ENCODE measurements around the gene DNMBP.

Gene DNMBP, protein sequence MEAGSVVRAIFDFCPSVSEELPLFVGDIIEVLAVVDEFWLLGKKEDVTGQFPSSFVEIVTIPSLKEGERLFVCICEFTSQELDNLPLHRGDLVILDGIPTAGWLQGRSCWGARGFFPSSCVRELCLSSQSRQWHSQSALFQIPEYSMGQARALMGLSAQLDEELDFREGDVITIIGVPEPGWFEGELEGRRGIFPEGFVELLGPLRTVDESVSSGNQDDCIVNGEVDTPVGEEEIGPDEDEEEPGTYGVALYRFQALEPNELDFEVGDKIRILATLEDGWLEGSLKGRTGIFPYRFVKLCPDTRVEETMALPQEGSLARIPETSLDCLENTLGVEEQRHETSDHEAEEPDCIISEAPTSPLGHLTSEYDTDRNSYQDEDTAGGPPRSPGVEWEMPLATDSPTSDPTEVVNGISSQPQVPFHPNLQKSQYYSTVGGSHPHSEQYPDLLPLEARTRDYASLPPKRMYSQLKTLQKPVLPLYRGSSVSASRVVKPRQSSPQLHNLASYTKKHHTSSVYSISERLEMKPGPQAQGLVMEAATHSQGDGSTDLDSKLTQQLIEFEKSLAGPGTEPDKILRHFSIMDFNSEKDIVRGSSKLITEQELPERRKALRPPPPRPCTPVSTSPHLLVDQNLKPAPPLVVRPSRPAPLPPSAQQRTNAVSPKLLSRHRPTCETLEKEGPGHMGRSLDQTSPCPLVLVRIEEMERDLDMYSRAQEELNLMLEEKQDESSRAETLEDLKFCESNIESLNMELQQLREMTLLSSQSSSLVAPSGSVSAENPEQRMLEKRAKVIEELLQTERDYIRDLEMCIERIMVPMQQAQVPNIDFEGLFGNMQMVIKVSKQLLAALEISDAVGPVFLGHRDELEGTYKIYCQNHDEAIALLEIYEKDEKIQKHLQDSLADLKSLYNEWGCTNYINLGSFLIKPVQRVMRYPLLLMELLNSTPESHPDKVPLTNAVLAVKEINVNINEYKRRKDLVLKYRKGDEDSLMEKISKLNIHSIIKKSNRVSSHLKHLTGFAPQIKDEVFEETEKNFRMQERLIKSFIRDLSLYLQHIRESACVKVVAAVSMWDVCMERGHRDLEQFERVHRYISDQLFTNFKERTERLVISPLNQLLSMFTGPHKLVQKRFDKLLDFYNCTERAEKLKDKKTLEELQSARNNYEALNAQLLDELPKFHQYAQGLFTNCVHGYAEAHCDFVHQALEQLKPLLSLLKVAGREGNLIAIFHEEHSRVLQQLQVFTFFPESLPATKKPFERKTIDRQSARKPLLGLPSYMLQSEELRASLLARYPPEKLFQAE (N-terminal part only)

GRCh38 chr10:100009793-100010676, at the start of gene DNMBP:
Gene DNMBP, minus strand, starts transcription at chr10:100009947. Its CDS starts 37,823 bp downstream, at chr10:99972124.
- DNase-seq (ENCODE audit: low spot score) = peak; percentile 86

- DNase-seq (ENCODE audit: low spot score) = no peak
Measured at GRCh38 chr10:100057948-100058347, 48.2 kb upstream of the DNMBP start.

DNA sequence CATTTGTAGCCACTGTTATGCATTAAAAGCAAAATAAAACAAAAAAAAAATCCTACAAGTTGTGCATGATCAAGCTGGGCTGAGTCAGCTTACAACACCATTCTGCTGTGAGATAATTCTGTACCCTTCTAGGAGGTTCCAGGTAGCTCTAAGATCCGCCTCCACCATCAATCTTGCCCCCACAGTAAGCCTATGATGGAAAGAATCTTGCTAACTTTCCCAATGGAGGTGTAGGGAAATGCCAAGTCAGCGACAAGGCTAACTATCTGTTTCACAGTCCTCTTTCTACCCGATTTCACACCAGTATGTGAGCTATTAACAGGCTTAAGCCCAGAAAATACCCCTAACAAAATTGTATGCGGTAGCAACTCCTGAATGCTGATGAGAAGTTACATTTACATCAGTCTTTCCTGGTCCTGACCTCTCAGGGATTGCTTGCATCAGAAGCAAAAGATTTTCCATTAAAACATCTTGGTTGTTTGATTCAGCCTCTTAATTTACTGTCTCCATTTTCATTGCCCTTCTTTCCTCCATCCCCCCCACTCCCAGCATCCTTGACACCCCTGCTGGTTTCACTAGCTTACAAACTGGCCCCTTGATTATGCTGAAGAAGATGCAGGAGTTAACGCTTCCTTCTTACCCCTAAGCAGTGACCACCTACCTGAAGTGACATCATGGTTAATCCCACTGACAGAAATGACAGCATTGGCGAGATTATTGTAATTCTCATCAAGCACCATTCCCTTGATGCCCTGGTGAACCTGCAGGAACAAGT, 44.1 kb upstream of the DNMBP start:
- no peak for DNase-seq (ENCODE audit: low spot score)

- DNase-seq (ENCODE audit: low spot score) = peak; percentile 82
Measured at GRCh38 chr10:100046021-100046486, 36.3 kb upstream of the DNMBP start.

- DNase-seq (ENCODE audit: low spot score) = no peak
Measured at GRCh38 chr10:100045592-100045991, 35.8 kb upstream of the DNMBP start.

- DNase-seq (ENCODE audit: low spot score) = no peak
Measured at GRCh38 chr10:100043796-100044195, 34.0 kb upstream of the DNMBP start.

- DNase-seq (ENCODE audit: low spot score) = no peak
Measured at GRCh38 chr10:100043344-100043743, 33.6 kb upstream of the DNMBP start.

GRCh38 chr10:100041306-100042002, 31.7 kb upstream of the DNMBP start:
- no peak for DNase-seq (ENCODE audit: low spot score)

- DNase-seq (ENCODE audit: low spot score) = peak; percentile 27
Measured at GRCh38 chr10:100038561-100039071, 28.9 kb upstream of the DNMBP start.

- DNase-seq (ENCODE audit: low spot score) = no peak
Measured at GRCh38 chr10:100037758-100038315, 28.1 kb upstream of the DNMBP start.

GRCh38 chr10:100036850-100037249, 27.1 kb upstream of the DNMBP start:
- no peak for DNase-seq (ENCODE audit: low spot score)

DNA sequence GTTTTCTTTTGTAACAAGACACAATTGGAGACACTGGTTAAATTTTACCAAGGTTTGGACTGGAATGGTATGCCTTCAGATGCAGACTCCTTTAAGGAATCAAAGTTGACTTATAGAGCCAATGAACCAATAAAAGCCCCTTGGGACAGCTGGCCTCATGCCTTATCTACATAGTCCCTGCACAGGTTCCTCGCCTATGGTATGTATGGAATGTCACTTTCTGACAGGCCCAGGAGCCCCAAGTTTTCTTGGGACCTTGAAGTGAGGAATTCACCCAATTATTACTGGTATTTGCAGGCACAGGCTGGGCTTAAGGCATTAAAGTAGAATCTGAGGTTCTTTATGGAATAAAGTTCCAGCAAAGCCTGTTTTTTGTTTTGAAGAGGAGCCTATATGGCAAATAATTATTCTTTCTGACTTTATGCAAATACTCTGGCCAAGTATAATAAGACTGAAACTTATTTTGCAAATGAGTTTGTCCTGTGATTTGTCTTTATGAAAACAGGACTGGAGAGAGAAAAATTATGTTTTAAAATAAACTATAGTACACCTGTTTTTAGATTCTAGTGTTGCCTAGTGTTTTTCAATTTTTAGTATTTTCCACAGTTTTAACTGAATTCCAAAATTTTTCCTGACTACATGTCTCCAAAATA, 24.1 kb upstream of the DNMBP start:
- DNase-seq (ENCODE audit: low spot score) = no peak

- no peak for DNase-seq (ENCODE audit: low spot score)
Measured at GRCh38 chr10:100027416-100027815, 17.7 kb upstream of the DNMBP start.

DNA sequence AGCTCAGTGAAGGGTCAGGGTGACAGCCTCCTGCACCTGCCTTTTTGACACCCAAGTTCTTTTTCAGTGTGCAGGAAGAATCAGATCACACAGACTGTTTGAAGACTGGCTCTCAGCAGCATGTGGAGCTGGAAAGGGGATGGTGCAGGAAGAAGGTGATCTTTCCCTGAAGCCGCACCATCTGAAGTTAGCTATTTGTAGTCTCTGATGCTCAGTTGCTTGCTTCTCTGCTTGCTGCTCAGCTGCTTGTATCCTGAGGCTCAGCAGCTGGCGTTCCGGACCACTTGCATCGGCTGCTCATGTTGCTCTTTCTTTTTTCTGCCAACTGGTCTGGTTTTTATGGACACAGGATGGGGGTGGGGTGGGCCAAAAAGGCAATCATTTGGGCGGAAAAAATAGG, 15.8 kb upstream of the DNMBP start:
- no peak for DNase-seq (ENCODE audit: low spot score)

GRCh38 chr10:100024748-100025147, 15.0 kb upstream of the DNMBP start:
- no peak for DNase-seq (ENCODE audit: low spot score)

DNA sequence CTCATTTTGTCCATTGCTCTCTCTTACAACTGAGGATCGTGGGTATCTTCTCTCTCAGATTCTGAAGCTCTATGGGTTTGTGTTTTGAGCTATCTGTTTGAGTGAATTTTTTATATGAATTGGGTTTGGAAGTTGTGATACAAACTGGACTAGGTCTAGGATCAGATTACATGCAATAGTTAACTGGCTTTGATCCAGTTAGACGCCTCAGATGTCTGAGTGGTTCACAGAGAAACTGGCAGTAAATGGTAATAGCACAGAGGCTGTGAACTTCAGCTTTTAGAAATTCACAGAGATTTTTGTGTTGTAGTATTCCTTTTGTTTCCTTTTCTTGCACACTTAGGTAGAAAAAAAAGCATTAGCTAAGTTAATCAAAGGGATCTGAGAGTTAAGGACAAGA, 12.7 kb upstream of the DNMBP start:
- DNase-seq (ENCODE audit: low spot score) = no peak

DNA sequence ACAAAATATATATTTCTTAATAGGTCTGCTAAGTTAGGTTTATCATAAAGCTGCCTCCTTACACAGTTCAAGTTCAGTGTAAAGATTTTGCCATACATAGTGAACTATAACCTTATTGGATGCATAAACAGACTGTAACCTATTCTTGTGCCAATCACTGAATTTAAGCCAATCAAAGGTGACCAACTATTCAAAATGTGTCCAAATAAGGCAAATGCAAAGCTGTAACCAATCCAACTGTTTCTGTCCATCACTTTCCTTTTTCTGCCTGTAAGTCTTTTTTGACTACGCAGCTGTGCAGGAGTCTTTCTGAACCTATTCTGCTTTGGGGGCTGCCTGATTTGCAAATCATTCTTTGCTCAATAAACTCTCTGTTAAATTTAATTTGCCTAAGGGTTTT, 11.6 kb upstream of the DNMBP start:
- no peak for DNase-seq (ENCODE audit: low spot score)

DNA sequence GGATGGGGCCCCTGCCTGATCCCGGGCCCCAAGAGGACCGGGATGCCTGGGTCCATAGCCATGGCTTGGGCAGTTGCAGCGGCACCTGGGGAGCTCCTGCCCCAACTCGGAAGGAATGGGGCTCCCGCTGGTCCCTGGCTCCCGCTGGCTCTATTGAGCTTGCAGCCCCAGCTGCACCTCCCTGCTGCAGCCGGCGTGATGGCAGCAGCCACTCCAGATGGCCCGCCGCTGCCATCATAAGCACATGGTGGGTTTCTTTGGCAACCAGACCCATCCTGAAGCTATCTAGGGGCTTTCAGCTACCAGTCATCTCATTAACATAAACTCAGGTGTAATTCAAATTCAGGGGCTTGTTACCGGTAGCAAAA, 11.1 kb upstream of the DNMBP start:
- no peak for DNase-seq (ENCODE audit: low spot score)
